ENCODE results near the gene KCNIP1. TPM values are rescaled to one million over a fixed set of nuclear protein-coding genes. Genes with fewer than 3 reads are reported as not detected.

KCNIP1 gene
- total RNA-seq, 1 donor from 2014 or later = 12.6 TPM

DNA sequence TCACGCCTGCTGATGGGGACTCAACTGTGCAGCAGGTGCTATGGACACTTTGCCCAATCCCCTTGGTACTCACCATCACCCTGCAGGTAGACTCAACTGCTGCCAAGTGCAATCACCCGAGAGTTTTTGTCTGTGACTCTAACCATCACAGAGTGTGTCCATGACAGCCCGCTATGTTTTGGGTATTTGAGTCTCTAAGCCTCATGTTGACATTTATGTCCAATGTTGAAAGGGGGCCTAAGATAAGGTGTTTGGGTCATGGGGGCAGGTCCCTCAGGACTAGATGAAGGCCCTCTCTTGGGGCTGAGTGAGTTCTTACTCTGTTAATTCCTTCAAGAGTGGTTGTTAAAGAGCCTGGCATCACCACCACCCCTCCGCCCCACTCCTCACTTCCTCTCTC, 235.6 kb downstream of the KCNIP1 start:
- TF ChIP-seq CTCF (IDR thresholded peaks at IDR 0.05) = no peak
- Mint-ChIP-seq H3K36me3 (ENCODE audit: unreplicated experiment) (peaks cover 14% of the 10 kb centered on the region), H3K4me3 (ENCODE audit: unreplicated experiment) (no peak overlapping the region), H3K27ac (ENCODE audit: unreplicated experiment) (no peak overlapping the region), H3K4me1 (ENCODE audit: unreplicated experiment) (peaks cover 3% of the 10 kb centered on the region), H3K27me3 (ENCODE audit: unreplicated experiment) (peaks cover 19% of the 10 kb centered on the region), H3K9me3 (ENCODE audit: unreplicated experiment) (peaks cover 14% of the 10 kb centered on the region)
- DNase-seq (ENCODE audit: extremely low spot score, unreplicated experiment) = peak; percentile 53

DNA sequence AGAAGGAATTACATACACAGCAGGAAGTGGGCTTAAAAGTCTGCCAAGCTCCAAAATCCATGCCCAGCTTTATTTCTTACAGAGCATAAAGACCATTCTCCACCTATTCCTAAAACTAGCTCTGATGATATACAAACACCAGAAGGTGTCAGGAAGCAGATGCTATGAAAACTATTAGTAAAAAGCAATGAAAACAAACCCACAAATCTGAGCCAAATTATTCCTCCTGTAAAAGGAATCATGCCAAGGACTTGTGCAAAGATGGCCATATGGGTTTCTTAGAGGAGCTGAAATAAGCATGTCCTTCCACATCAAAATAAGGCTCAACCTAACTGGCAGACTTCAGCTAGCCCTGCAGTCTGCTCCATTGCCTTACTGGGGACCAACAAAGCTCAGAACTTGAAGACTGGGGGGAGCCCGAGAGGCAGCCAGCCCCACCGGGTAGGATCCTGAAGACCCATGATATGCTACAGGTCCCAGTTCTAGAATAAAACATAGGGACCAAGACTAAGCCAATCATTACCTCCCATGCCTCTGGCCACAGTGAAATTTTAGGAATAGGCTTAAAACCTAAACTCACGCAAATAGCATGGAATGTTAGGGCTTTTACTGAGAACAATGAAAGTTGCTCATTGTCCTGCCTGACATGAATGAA, 236.9 kb downstream of the KCNIP1 start:
- H3K36me3 Mint-ChIP-seq (ENCODE audit: unreplicated experiment) = peaks cover 6% of the 10 kb centered on the region
- no peak overlapping the region for H3K27ac Mint-ChIP-seq (ENCODE audit: unreplicated experiment)
- no peak overlapping the region for H3K4me3 Mint-ChIP-seq (ENCODE audit: unreplicated experiment)

DNA sequence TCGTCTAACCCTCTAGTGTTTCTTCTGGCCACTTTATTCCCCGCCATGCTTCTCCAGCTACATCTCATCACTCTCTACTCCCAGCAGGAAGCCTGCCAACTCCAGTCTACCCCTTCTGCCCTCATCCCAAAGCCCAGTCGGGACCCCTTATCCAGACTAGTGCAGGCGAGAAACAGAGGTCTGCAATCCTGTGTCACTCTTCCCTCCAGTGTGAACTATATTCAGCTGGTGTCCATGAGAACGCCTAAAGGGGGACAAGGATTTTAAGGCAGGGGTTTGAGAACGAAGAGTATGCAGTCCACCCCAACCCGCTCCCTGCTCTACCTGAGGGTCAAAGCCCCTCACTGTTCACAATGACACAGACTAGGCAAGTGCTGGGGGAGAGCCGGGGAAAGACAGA, 238.0 kb downstream of the KCNIP1 start:
- Mint-ChIP-seq H3K27ac (ENCODE audit: unreplicated experiment) (no peak overlapping the region), H3K27me3 (ENCODE audit: unreplicated experiment) (peaks cover 19% of the 10 kb centered on the region), H3K4me1 (ENCODE audit: unreplicated experiment) (peaks cover 21% of the 10 kb centered on the region), H3K9me3 (ENCODE audit: unreplicated experiment) (no peaks in the 10 kb centered on the region), H3K4me3 (ENCODE audit: unreplicated experiment) (no peak overlapping the region), H3K36me3 (ENCODE audit: unreplicated experiment) (no peaks in the 10 kb centered on the region)
- no peak for TF ChIP-seq CTCF (IDR thresholded peaks at IDR 0.05)
- peak; percentile 67 for DNase-seq (ENCODE audit: extremely low spot score, unreplicated experiment)

More for the DNA sequence above, 236.9 kb downstream of the KCNIP1 start:
- no peak for TF ChIP-seq CTCF (IDR thresholded peaks at IDR 0.05)
- Mint-ChIP-seq H3K27me3 (ENCODE audit: unreplicated experiment) (peaks cover 19% of the 10 kb centered on the region), H3K9me3 (ENCODE audit: unreplicated experiment) (peaks cover 4% of the 10 kb centered on the region), H3K4me1 (ENCODE audit: unreplicated experiment) (peaks cover 12% of the 10 kb centered on the region)
- peak; percentile 42 for DNase-seq (ENCODE audit: extremely low spot score, unreplicated experiment)

DNA sequence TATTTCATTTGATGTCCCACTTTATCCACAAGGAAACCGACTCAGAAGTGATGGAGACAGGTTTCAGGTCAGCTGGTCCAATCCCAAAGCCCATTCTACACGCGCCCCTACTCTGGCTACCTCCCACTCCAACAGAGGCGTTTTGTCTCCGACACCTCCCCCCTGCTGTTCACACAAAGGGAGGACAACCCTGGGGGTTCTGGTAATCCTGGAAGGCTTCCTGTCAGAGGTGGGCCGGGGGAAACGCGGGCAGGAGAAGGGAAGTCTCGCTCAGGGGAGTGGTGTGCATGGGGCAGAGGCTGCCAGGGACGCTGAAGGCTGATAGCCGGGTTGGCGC, 240.0 kb downstream of the KCNIP1 start:
- H3K9me3 Mint-ChIP-seq (ENCODE audit: unreplicated experiment) = no peaks in the 10 kb centered on the region
- peaks cover 19% of the 10 kb centered on the region for H3K27me3 Mint-ChIP-seq (ENCODE audit: unreplicated experiment)
- H3K27ac Mint-ChIP-seq (ENCODE audit: unreplicated experiment) = no peak overlapping the region
- TF ChIP-seq CTCF (IDR thresholded peaks at IDR 0.05) = no peak
- DNase-seq (ENCODE audit: extremely low spot score, unreplicated experiment) = peak; percentile 79
- no peaks in the 10 kb centered on the region for H3K36me3 Mint-ChIP-seq (ENCODE audit: unreplicated experiment)
- peak overlapping the region; percentile 59 for H3K4me3 Mint-ChIP-seq (ENCODE audit: unreplicated experiment)
- peaks cover 34% of the 10 kb centered on the region for H3K4me1 Mint-ChIP-seq (ENCODE audit: unreplicated experiment)

DNA sequence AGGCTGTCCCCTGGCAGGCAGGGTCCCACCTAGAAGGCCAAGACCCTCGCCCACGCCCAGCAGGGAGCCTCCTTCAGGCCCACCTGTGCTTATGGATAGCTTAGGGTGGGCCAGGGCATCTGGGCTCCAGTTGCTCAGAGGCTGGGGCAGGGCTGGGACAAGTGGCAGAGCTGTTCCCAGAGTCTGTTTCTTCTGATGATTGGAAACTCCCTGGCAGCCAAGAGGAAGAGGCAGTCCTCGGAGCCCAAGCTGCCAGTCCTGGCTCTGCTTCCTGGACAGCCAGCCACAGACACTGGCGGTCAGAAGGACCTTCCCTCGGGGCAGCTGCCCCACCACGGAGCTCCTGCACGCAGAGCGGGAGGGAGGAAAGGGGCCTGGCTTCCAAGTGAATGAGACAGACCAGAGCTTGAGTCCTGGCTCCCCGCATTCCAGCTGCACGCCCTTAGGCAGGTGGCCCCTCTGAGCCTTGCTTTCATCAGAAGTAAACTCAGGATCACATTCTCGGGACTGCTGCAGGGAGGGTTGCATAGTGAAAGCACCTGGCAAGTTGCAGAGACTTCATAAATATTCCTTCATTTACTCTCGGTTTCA, 241.8 kb downstream of the KCNIP1 start:
- Mint-ChIP-seq H3K27me3 (ENCODE audit: unreplicated experiment) (peaks cover 10% of the 10 kb centered on the region), H3K36me3 (ENCODE audit: unreplicated experiment) (no peaks in the 10 kb centered on the region), H3K4me3 (ENCODE audit: unreplicated experiment) (peak overlapping the region; percentile 53), H3K4me1 (ENCODE audit: unreplicated experiment) (peaks cover 34% of the 10 kb centered on the region), H3K9me3 (ENCODE audit: unreplicated experiment) (no peaks in the 10 kb centered on the region), H3K27ac (ENCODE audit: unreplicated experiment) (peak overlapping the region; percentile 89)
- TF ChIP-seq CTCF (IDR thresholded peaks at IDR 0.05) = no peak
- peak; percentile 92 for DNase-seq (ENCODE audit: extremely low spot score, unreplicated experiment)

Data from osteocyte (in vitro differentiated cells).